Endodermal cell (in vitro differentiated cells): ENCODE data around the gene FLT3. TPM values are rescaled to one million over a fixed set of nuclear protein-coding genes. Genes with fewer than 3 reads are reported as not detected.
A peak's percentile ranks its signal among the peaks of the same experiment; 100 is the strongest.

Source experiments
- DNase-seq: peaks from one replicate; pipeline ENCODE4 v3.0.0-alpha.2; 2017
- H3K27ac ChIP-seq: 2 replicates; pipeline ENCODE4 v1.5.1; 2013; ENCODE audit warnings: mild to moderate bottlenecking, low read depth, low read length, moderate library complexity
- H3K27me3 ChIP-seq: 2 replicates; pipeline ENCODE4 v1.6.1; 2013; ENCODE audit warnings: mild to moderate bottlenecking, low read length, moderate library complexity; ENCODE audit not compliant: insufficient read depth, control insufficient read depth, poor library complexity, severe bottlenecking
- H3K36me3 ChIP-seq: 2 replicates; pipeline ENCODE4 v1.7.0; 2013; ENCODE audit warnings: mild to moderate bottlenecking, low read length, moderate library complexity; ENCODE audit not compliant: control insufficient read depth, insufficient read depth
- H3K4me1 ChIP-seq: one replicate; pipeline ENCODE4 v1.7.0; 2013; ENCODE audit warnings: low read length; ENCODE audit not compliant: control insufficient read depth, insufficient read depth
- H3K4me3 ChIP-seq: 2 replicates; pipeline ENCODE4 v1.5.1; 2013; ENCODE audit warnings: mild to moderate bottlenecking, low read length, moderate library complexity
- H3K9ac ChIP-seq: 2 replicates; pipeline ENCODE4 v1.6.1; 2013; ENCODE audit warnings: mild to moderate bottlenecking, low read length, moderate library complexity; ENCODE audit not compliant: poor library complexity, severe bottlenecking; ENCODE audit errors: extremely low read depth
- H3K9me3 ChIP-seq: 2 replicates; pipeline ENCODE4 v1.6.1; 2013; ENCODE audit warnings: mild to moderate bottlenecking, low read length, moderate library complexity; ENCODE audit not compliant: control insufficient read depth
- H3K27ac Mint-ChIP-seq: 2 replicates; pipeline ENCODE4 v1.8.0; 2020; ENCODE audit warnings: mixed read lengths
- H3K27me3 Mint-ChIP-seq: 2 replicates; pipeline ENCODE4 v1.8.0; 2021; ENCODE audit warnings: mild to moderate bottlenecking, mixed read lengths; ENCODE audit not compliant: insufficient read depth
- H3K36me3 Mint-ChIP-seq: 2 replicates; pipeline ENCODE4 v1.8.0; 2020; ENCODE audit warnings: low read depth, mixed read lengths
- H3K4me1 Mint-ChIP-seq: 2 replicates; pipeline ENCODE4 v1.8.0; 2020; ENCODE audit warnings: mixed read lengths
- H3K4me3 Mint-ChIP-seq: 2 replicates; pipeline ENCODE4 v1.8.0; 2020; ENCODE audit warnings: mild to moderate bottlenecking, moderate library complexity, mixed read lengths
- H3K9me3 Mint-ChIP-seq: 2 replicates; pipeline ENCODE4 v1.8.0; 2020; ENCODE audit warnings: mild to moderate bottlenecking, mixed read lengths
- WGBS, 2 experiments: methylation state at CpG; one replicate each; pipeline versions ENCODE4 v1.1.5 to v1.1.7; 2013; ENCODE audit warnings: missing lambda C conversion rate in 2 of 2, mixed read lengths in 1 of 2; ENCODE audit not compliant: insufficient coverage in 1 of 2, insufficient read length in 1 of 2; 5-methylcytosine and 5-hydroxymethylcytosine counted together
- total RNA-seq, 2 donors: library from RNA; stranded (reverse); fragmentation: NEBNext Ultra II Directional in 1 of 2; extraction: Animal tissue kit (Norgen Biotek cat#: 25700) in 1 of 2; gene quantifications; 2 replicates in 1 of 2; 3 replicates in 1 of 2; pipeline ENCODE4 v1.2.1, GENCODE V29; 2021
- TF ChIP-seq, protein P1 (sequence below): fragments of 200-600 bp; sonication (generic); conservative IDR thresholded peaks from 2 replicates; pipeline ENCODE4 v1.5.0; 2021; ENCODE audit warnings: antibody characterized with exemption, mild to moderate bottlenecking

The FLT3 gene
- total RNA-seq, 2 donors from 2014 or later, result 0.09 to 0.13 TPM

DNA sequence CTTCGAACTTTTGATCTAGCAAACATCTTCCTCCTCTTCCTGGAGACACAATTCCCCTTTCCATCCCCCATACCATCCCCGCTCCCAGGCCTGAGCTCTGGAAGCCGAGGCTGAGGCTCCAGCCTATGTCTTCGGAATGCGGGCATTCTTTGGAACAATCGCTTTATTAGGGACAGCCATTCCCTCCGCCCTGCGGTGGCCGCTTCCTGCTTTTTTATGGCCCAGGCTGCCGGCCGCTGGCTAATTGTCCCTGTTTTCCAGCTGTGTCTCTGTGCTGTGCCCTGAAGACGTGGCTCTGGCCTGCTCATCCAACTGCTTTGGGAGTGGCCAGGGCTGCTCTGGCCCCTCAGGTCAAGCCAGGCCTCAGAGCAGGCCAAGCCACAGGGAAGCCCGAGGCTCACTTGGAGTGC lies 129.1 kb downstream of the FLT3 start:
- H3K36me3 ChIP-seq, result no peaks in the 10 kb centered on the region

DNA sequence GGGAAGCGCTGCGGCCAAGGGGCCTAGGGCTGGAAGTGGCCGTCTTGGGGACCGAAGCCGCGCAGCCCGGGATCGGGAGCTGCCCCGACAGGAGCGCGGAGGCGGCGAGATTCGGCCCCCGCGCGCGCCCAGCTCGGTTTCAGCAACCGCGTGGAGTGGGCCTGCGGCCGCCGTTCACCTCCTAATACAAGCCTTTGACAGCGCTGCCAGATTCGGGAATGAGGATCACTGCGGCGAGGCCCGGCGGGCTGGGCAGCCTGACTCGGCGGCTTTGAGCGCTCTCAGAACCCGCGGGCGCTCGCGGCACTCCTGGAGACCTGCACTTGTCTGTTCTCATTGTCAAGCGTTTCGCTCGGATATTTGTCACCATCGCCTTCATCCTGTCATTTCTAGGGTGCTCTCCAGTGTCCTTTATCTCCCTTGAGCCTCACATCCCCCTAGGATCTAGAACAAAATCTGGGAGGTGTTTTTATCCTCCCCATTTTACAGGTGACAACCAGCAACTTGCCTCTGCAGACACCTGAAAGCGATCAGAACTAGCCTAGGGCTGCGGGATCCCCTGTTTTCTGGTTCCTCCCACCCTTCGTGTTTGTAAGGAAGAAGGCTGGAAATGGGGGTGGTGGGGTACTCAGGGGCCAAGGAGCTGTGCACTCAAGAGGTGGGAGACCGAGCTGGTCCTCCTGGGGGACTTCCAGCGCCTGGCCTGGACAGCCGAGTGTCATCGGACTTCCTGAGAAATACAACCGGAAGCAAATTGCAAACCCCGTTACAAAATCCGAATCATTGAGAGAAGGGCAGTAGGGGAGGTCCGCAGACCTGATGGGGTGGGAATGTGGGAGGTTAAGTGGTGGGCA lies 129.8 kb downstream of the FLT3 start:
- DNase-seq, result peak; percentile 63
- TF ChIP-seq, protein P1, sequence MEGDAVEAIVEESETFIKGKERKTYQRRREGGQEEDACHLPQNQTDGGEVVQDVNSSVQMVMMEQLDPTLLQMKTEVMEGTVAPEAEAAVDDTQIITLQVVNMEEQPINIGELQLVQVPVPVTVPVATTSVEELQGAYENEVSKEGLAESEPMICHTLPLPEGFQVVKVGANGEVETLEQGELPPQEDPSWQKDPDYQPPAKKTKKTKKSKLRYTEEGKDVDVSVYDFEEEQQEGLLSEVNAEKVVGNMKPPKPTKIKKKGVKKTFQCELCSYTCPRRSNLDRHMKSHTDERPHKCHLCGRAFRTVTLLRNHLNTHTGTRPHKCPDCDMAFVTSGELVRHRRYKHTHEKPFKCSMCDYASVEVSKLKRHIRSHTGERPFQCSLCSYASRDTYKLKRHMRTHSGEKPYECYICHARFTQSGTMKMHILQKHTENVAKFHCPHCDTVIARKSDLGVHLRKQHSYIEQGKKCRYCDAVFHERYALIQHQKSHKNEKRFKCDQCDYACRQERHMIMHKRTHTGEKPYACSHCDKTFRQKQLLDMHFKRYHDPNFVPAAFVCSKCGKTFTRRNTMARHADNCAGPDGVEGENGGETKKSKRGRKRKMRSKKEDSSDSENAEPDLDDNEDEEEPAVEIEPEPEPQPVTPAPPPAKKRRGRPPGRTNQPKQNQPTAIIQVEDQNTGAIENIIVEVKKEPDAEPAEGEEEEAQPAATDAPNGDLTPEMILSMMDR, result no peak
- H3K27me3 Mint-ChIP-seq, result peaks cover 100% of the 10 kb centered on the region
- no peaks in the 10 kb centered on the region for H3K9me3 Mint-ChIP-seq
- no peaks in the 10 kb centered on the region for H3K36me3 Mint-ChIP-seq
- H3K27me3 ChIP-seq, result peaks cover 100% of the 10 kb centered on the region
- H3K9ac ChIP-seq, result no peak overlapping the region
- no peak overlapping the region for H3K4me3 Mint-ChIP-seq
- no peaks in the 10 kb centered on the region for H3K36me3 ChIP-seq
- H3K27ac ChIP-seq, result no peak overlapping the region
- no peaks in the 10 kb centered on the region for H3K9me3 ChIP-seq
- H3K4me1 Mint-ChIP-seq, result peaks cover 23% of the 10 kb centered on the region
- no peak overlapping the region for H3K27ac Mint-ChIP-seq
- WGBS, 2 experiments, result 3% methylated on average over 28 to 52 of the region's 53 CpGs
- H3K4me1 ChIP-seq, result peaks cover 7% of the 10 kb centered on the region
- H3K4me3 ChIP-seq, result no peak overlapping the region

More for the DNA sequence above, 129.1 kb downstream of the FLT3 start:
- Mint-ChIP-seq H3K9me3 (no peaks in the 10 kb centered on the region), H3K27ac (no peak overlapping the region), H3K36me3 (no peaks in the 10 kb centered on the region), H3K4me1 (peaks cover 18% of the 10 kb centered on the region), H3K27me3 (peaks cover 100% of the 10 kb centered on the region), H3K4me3 (no peak overlapping the region)
- Histone ChIP-seq H3K9me3 (no peaks in the 10 kb centered on the region), H3K27ac (no peak overlapping the region), H3K4me1 (peaks cover 3% of the 10 kb centered on the region), H3K27me3 (peaks cover 100% of the 10 kb centered on the region), H3K4me3 (no peak overlapping the region), H3K9ac (no peak overlapping the region)
- TF ChIP-seq, protein P1, result no peak
- WGBS, 2 experiments, result 4 to 7% methylated on average over 12 of the region's 13 CpGs
- DNase-seq, result peak; percentile 92

DNA sequence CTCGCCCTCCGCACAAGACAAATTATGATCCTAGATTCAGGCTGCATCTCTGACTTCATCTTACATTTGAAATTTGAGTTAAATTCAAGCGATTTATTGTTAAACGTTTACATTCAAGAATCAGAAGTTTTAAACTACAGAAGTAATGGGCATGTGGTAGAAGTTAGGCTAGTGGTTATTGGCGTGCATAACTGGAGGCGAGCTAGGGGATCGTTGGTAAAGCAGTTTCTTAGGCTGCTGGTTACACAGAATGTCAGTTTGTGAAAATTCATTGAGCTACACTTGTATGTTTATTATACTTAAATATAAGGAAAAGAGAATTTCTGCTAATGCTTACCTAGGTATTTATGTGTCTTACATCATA lies 130.5 kb downstream of the FLT3 start:
- Histone ChIP-seq H3K9ac (no peak overlapping the region), H3K27me3 (peaks cover 100% of the 10 kb centered on the region), H3K4me1 (peaks cover 13% of the 10 kb centered on the region), H3K27ac (no peak overlapping the region), H3K4me3 (no peak overlapping the region), H3K9me3 (no peaks in the 10 kb centered on the region), H3K36me3 (no peaks in the 10 kb centered on the region)
- peaks cover 28% of the 10 kb centered on the region for H3K4me1 Mint-ChIP-seq
- WGBS, 2 experiments, result 0 to 9% methylated on average over 4 to 7 of the region's 7 CpGs
- peaks cover 100% of the 10 kb centered on the region for H3K27me3 Mint-ChIP-seq
- H3K9me3 Mint-ChIP-seq, result no peaks in the 10 kb centered on the region
- DNase-seq, result no peak
- no peak overlapping the region for H3K4me3 Mint-ChIP-seq
- TF ChIP-seq, protein P1, result no peak
- H3K36me3 Mint-ChIP-seq, result no peaks in the 10 kb centered on the region
- H3K27ac Mint-ChIP-seq, result no peak overlapping the region
